B cell (primary cell): ENCODE results near the gene SSBP2.

Experiments
- EZH2 ChIP-seq: IDR thresholded peaks from 2 replicates; pipeline ENCODE4 v1.6.1; 2012; ENCODE audit warnings: borderline replicate concordance, low read depth, mild to moderate bottlenecking, moderate library complexity, low read length; ENCODE audit not compliant: insufficient read depth, poor library complexity, severe bottlenecking
- TF ChIP-seq, protein P1 (sequence below): fragments of 200-600 bp; IDR thresholded peaks from one replicate; pipeline ENCODE4 v1.8.0; 2022; ENCODE audit warnings: antibody characterized with exemption, mild to moderate bottlenecking

- TF ChIP-seq EZH2 = no peak
- TF ChIP-seq, protein P1, sequence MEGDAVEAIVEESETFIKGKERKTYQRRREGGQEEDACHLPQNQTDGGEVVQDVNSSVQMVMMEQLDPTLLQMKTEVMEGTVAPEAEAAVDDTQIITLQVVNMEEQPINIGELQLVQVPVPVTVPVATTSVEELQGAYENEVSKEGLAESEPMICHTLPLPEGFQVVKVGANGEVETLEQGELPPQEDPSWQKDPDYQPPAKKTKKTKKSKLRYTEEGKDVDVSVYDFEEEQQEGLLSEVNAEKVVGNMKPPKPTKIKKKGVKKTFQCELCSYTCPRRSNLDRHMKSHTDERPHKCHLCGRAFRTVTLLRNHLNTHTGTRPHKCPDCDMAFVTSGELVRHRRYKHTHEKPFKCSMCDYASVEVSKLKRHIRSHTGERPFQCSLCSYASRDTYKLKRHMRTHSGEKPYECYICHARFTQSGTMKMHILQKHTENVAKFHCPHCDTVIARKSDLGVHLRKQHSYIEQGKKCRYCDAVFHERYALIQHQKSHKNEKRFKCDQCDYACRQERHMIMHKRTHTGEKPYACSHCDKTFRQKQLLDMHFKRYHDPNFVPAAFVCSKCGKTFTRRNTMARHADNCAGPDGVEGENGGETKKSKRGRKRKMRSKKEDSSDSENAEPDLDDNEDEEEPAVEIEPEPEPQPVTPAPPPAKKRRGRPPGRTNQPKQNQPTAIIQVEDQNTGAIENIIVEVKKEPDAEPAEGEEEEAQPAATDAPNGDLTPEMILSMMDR = no peak
These were observed 341.5 kb downstream of the SSBP2 start for GRCh38 chr5:81409361-81409760.
